ENCODE measurements around the gene MLKL. TPM values are rescaled to one million over a fixed set of nuclear protein-coding genes. Genes with fewer than 3 reads are reported as not detected.
A peak's percentile ranks its signal among the peaks of the same experiment; 100 is the strongest.

The MLKL gene
- total RNA-seq, 4 donors from 2014 or later: 17.1 to 62.5 (median 19.6) TPM

DNA sequence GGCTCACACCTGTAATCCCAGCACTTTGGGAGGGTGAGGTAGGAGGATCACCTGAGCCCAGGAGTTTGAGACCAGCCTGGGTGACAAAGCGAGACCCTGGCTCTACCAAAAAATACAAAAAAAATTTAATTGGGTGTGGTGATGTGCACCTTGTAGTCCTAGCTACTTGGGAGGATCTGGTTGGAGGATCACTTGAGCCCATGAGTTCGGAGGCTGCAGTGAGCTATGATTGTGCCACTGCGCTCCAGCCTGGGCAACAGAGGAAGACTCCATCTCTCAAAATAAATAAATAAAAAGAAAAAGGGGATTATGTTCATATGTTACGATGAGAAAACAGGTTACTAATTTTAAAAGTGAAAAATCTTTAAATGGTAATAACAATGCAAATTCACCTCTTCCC, 996 bp downstream of the MLKL start:
- peak; percentile 35 for DNase-seq
- Histone ChIP-seq H3K27me3 (no peaks in the 10 kb centered on the region), H3K4me1 (peaks cover 0 to 31% (median 18%) of the 10 kb centered on the region in 4 donors), H3K27ac (peak overlapping the region; percentile 82 to 91 (median 85)), H3K9me3 (no peaks in the 10 kb centered on the region), H3K4me3 (peak overlapping the region in 3 of 4 donors; percentile 63 to 86 (median 74)), H3K36me3 (no peaks in the 10 kb centered on the region)
- 55 to 65% methylated on average over 2 to 4 of the region's 4 CpGs for WGBS, 2 donors (ENCODE audit: low coverage in 1 of 2)
- in situ Hi-C loops (cut with MboI; ENCODE audit: low pct_ligation_motif_present in 1 of 4, low pct_unique_long_range_greater_than_20kb in 1 of 4, low sequenced_read_pairs in 3 of 4) (loop anchor here in 3 of 4 donors (25.0 kb wide), 2 partner anchors 163 to 413 kb away; partner anchors contain the start of gene LDHD (in 1 of the 3)), intact Hi-C loops (cut with DNase I; ENCODE audit: low total_unique reads) (no loop called here)
- TF ChIP-seq POLR2A (IDR thresholded peaks at IDR 0.05): no peak
- TF ChIP-seq POLR2AphosphoS5 (IDR thresholded peaks at IDR 0.05): no peak
- TF ChIP-seq EP300 (IDR thresholded peaks at IDR 0.05; ENCODE audit: low read depth): no peak
- no peak for TF ChIP-seq CTCF (IDR thresholded peaks at IDR 0.05)

DNA sequence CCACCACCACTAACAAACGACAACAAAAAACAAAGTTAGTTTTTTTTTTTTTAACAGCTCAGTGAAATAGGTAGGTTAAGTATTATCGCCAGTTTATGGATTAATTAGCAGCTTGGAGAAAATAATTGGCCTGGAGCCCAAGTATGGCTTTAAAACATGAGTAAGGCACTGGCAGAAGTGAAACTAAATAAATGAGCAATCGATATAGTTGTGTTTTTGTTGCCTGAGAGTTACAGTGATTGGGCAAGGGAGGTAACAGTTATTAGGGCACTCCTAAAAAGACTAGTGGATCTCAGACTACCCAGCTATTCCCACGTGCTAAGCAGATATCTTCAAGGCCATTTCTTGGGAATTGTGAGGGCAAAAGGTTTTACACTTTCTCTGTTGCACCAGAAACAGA, 2.4 kb downstream of the MLKL start:
- intact Hi-C loops (cut with DNase I; ENCODE audit: low total_unique reads) (no loop called here), in situ Hi-C loops (cut with MboI; ENCODE audit: low pct_ligation_motif_present in 1 of 4, low pct_unique_long_range_greater_than_20kb in 1 of 4, low sequenced_read_pairs in 3 of 4) (no loop called here)
- no peak for DNase-seq
- Histone ChIP-seq H3K36me3 (no peaks in the 10 kb centered on the region), H3K4me1 (peaks cover 0 to 31% (median 18%) of the 10 kb centered on the region in 4 donors), H3K27me3 (no peaks in the 10 kb centered on the region), H3K4me3 (no peak overlapping the region), H3K9me3 (no peaks in the 10 kb centered on the region), H3K27ac (peak overlapping the region in 3 of 4 donors; percentile 18 to 26 (median 21))
- WGBS, 2 donors (ENCODE audit: low coverage in 1 of 2): 38 to 52% methylated on average over 3 to 4 of the region's 4 CpGs
- TF ChIP-seq CTCF (IDR thresholded peaks at IDR 0.05) (no peak), EP300 (IDR thresholded peaks at IDR 0.05; ENCODE audit: low read depth) (no peak), POLR2AphosphoS5 (IDR thresholded peaks at IDR 0.05) (no peak), POLR2A (IDR thresholded peaks at IDR 0.05) (no peak)

DNA sequence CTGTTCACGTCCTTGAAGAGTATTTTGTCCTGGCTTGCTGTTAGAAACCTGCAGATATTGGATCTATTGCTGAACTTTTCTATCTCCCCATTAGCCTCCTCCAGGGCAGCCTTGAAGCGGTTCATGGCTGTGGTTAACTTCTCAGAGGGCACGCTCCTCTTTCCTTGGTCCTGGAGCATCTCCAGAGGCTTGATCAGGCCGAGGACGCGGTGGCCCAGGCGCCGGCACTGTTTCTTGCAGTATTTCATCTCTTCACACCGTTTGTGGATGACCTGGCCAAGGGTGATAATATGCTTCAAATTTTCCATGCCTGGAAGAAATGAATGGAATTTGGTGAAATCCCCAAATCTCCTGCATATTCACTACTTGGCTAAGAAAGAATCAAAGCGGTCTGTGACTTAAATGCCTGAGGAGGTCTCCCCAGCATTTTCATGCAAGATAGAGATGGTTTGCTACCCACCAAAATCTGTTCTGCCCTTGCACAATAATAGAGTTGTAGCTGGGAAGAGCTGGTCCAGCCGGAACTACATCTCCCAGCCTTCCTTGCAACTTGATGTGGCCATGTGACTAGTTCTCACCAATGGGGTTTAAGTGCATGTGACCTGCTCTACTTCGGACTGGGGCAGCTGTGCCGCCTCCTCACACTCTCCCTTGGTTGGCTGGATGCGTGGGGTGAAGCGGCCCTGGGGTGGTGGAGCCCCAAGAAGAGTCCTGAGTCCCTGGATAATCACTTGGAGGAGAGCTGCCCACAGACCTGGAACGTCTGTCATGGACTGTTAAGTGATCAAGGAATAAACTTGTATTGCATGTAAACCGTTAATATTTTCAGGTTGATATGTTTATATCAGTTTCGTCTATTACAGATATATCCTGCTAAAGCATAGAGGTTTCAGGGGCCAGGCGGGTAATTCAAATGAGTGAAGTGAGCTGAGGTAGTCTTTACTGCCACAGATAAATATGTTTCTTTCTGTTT, 4.9 kb downstream of the MLKL start:
- in situ Hi-C loops (cut with MboI; ENCODE audit: low pct_ligation_motif_present in 1 of 4, low pct_unique_long_range_greater_than_20kb in 1 of 4, low sequenced_read_pairs in 3 of 4) (no loop called here), intact Hi-C loops (cut with DNase I; ENCODE audit: low total_unique reads) (no loop called here)
- DNase-seq: peak; percentile 81
- Histone ChIP-seq H3K27ac (peak overlapping the region; percentile 34 to 49 (median 48)), H3K36me3 (peaks cover 0 to 12% (median 4%) of the 10 kb centered on the region in 4 donors), H3K27me3 (no peaks in the 10 kb centered on the region), H3K4me3 (peak overlapping the region in 3 of 4 donors; percentile 14 to 42 (median 20)), H3K4me1 (peaks cover 0 to 22% (median 11%) of the 10 kb centered on the region in 4 donors), H3K9me3 (no peaks in the 10 kb centered on the region)
- TF ChIP-seq POLR2AphosphoS5 (IDR thresholded peaks at IDR 0.05): peak; percentile 65 to 75 (median 72)
- TF ChIP-seq CTCF (IDR thresholded peaks at IDR 0.05): no peak
- TF ChIP-seq POLR2A (IDR thresholded peaks at IDR 0.05): no peak
- WGBS, 2 donors (ENCODE audit: low coverage in 1 of 2): 51 to 69% methylated on average over 12 to 19 of the region's 19 CpGs

DNA sequence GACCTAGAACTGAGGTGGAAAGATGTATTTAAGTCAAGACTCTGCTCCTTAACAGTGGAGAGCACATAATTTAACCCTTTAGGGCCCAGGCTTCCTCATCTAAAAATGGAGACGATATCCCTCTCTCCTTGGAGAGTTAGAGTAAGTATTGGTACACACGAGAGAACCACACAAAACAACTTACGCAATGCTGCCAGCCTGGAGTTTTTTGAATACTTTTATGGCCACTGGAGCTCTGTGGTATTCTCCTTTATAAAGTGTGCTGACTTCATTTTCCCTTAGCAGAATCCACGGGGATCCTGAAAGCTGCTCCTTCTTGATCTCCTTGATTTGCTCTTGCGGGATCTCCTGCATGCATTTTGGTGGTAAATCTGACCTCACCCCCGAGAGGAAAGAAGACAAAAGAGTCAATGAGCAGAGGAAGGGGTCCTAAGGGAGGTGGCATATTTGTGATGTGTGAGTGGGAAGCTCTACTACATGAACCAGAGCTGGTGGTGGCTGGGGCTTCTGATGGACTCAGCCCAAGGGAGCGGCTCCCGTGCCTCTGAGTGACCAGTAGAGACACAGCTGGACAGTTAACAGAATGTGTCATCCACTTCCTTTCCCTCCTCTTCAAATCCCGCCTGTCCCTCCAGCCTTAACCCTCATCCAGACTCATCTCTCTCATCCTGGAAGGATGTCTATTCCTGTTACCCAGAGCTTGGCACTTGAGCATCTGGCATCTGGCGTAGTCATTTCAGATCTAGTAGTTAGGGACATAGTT, 9.4 kb downstream of the MLKL start:
- no peak for DNase-seq
- no peak for TF ChIP-seq POLR2A (IDR thresholded peaks at IDR 0.05)
- no peak for TF ChIP-seq CTCF (IDR thresholded peaks at IDR 0.05)
- no peak for TF ChIP-seq EP300 (IDR thresholded peaks at IDR 0.05; ENCODE audit: low read depth)
- no peak for TF ChIP-seq POLR2AphosphoS5 (IDR thresholded peaks at IDR 0.05)
- no peak overlapping the region for H3K27ac ChIP-seq
- peaks cover 0 to 36% (median 10%) of the 10 kb centered on the region in 4 donors for H3K36me3 ChIP-seq
- H3K9me3 ChIP-seq: no peaks in the 10 kb centered on the region
- H3K4me3 ChIP-seq: no peak overlapping the region
- in situ Hi-C loops (cut with MboI; ENCODE audit: low pct_ligation_motif_present in 1 of 4, low pct_unique_long_range_greater_than_20kb in 1 of 4, low sequenced_read_pairs in 3 of 4): no loop called here
- H3K27me3 ChIP-seq: no peaks in the 10 kb centered on the region
- H3K4me1 ChIP-seq: peaks cover 0 to 2% (median under 1%) of the 10 kb centered on the region in 4 donors
- 90 to 96% methylated on average over 3 to 10 of the region's 10 CpGs for WGBS, 2 donors (ENCODE audit: low coverage in 1 of 2)
- intact Hi-C loops (cut with DNase I; ENCODE audit: low total_unique reads): no loop called here

Measured in transverse colon (tissue), 4 donors.